CD4-positive, alpha-beta memory T cell (primary cell): ENCODE data around the gene CDKN2B. TPM values are rescaled to one million over a fixed set of nuclear protein-coding genes. Genes with fewer than 3 reads are reported as not detected.

Experiments
- CTCF ChIA-PET: fragments of 350-600 bp; sonication (Branson Sonifier 250); formaldehyde crosslinking; loops from one replicate; lab custom pipeline; 2021; ENCODE audit warnings: inconsistent platforms; ENCODE audit not compliant: partially characterized antibody; lab: Charles Lee
- POLR2A ChIA-PET: fragments of 350-600 bp; sonication (Branson Sonifier 250); formaldehyde crosslinking; loops from one replicate; lab custom pipeline; 2021; ENCODE audit not compliant: partially characterized antibody; lab: Charles Lee
- DNase-seq, 5 donors: peaks; one replicate each; pipeline versions ENCODE4 v3.0.0 to v3.0.0-alpha.2; 2020 to 2022; ENCODE audit warnings: mixed read lengths in 1 of 5
- H3K27ac ChIP-seq: one replicate; pipeline ENCODE4 v1.7.0; 2013; ENCODE audit warnings: low read depth, low read length
- H3K27me3 ChIP-seq: 2 replicates; pipeline ENCODE4 v1.7.0; 2013; ENCODE audit warnings: mild to moderate bottlenecking, low read length, moderate library complexity; ENCODE audit not compliant: insufficient read depth
- H3K36me3 ChIP-seq: 2 replicates; pipeline ENCODE4 v1.7.0; 2013; ENCODE audit warnings: mild to moderate bottlenecking, low read length, moderate library complexity; ENCODE audit not compliant: insufficient read depth
- H3K4me1 ChIP-seq: 2 replicates; pipeline ENCODE4 v1.7.0; 2013; ENCODE audit warnings: mild to moderate bottlenecking, low read length, moderate library complexity; ENCODE audit not compliant: insufficient read depth
- H3K4me3 ChIP-seq, 2 donors: one replicate each; pipeline ENCODE4 v1.7.0; 2013; ENCODE audit warnings: low read length in 2 of 2, mild to moderate bottlenecking in 1 of 2
- H3K9me3 ChIP-seq, 2 donors: one replicate each; pipeline ENCODE4 v1.7.0; 2013; ENCODE audit warnings: low read length in 2 of 2, control low read depth in 1 of 2; ENCODE audit not compliant: control insufficient read depth in 1 of 2
- H3K27ac Mint-ChIP-seq, 7 donors: one replicate each; pipeline ENCODE4 v1.8.0; 2020 to 2021; ENCODE audit warnings: mixed read lengths in 7 of 7, mild to moderate bottlenecking in 6 of 7, inconsistent platforms in 3 of 7, moderate library complexity in 3 of 7
- H3K27me3 Mint-ChIP-seq, 2 donors: one replicate each; pipeline ENCODE4 v1.8.0; 2020 to 2021; ENCODE audit warnings: mixed read lengths in 2 of 2
- H3K36me3 Mint-ChIP-seq, 2 donors: one replicate each; pipeline ENCODE4 v1.8.0; 2020 to 2021; ENCODE audit warnings: mixed read lengths in 2 of 2, inconsistent platforms in 1 of 2, mild to moderate bottlenecking in 1 of 2
- H3K4me1 Mint-ChIP-seq, 4 donors: one replicate each; pipeline ENCODE4 v1.8.0; 2020 to 2021; ENCODE audit warnings: mixed read lengths in 4 of 4, mild to moderate bottlenecking in 1 of 4
- H3K4me3 Mint-ChIP-seq, 8 donors: one replicate each; pipeline ENCODE4 v1.8.0; 2020 to 2021; ENCODE audit warnings: mixed read lengths in 8 of 8, mild to moderate bottlenecking in 7 of 8, moderate library complexity in 6 of 8, inconsistent platforms in 3 of 8
- H3K9me3 Mint-ChIP-seq, 8 donors: one replicate each; pipeline ENCODE4 v1.8.0; 2020 to 2021; ENCODE audit warnings: mixed read lengths in 8 of 8, mild to moderate bottlenecking in 5 of 8, inconsistent platforms in 3 of 8, moderate library complexity in 1 of 8
- intact Hi-C: fragments of 100-400 bp; cut with micrococcal nuclease; formaldehyde crosslinking; loops from one replicate; pipeline ENCODE4 v1.15.1; 2023
- polyA plus RNA-seq, 2 donors: library from polyadenylated mRNA; unstranded; fragments of 300-500 nt; fragmentation: Illumina TruSeq; gene quantifications; one replicate each; pipeline ENCODE4 v1.2.3, GENCODE V29; 2021
- total RNA-seq, 2 experiments: library from RNA; stranded (reverse); gene quantifications; one replicate each; pipeline ENCODE4 v1.2.3, GENCODE V29; 2021

Gene CDKN2B
- total and polyA plus RNA-seq, 4 experiments from 2014 or later, result 0.26 to 2.1 (median 0.64) TPM

DNA sequence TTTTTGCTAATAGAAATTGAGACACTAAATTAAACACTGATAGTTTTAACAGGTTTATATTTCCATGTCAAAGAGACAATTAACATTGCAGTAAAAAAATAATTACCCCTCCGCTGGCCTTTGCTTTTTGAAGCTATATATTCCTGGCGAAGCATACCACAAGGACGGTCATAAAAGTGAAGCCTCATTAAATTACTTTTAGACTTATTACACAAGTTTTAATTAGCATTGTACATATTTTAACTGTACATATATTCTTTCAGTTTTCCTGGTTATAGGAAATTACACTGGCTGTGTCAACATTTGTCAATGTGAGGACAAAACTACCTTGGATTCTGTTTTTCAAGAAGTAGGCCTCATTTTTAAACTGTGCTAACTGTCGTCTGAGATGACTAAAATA, 16.1 kb downstream of the CDKN2B start:
- Mint-ChIP-seq H3K9me3 (peaks cover 0 to 5% (median 0%) of the 10 kb centered on the region in 8 donors), H3K27me3 (peaks cover 3 to 5% of the 10 kb centered on the region in 2 donors), H3K4me3 (peak overlapping the region; percentile 85 to 99 (median 97)), H3K4me1 (peaks cover 6 to 33% (median 13%) of the 10 kb centered on the region in 4 donors), H3K27ac (peak overlapping the region in 5 of 7 donors; percentile 15 to 94 (median 86)), H3K36me3 (peaks cover 0 to 6% of the 10 kb centered on the region in 2 donors)
- CTCF ChIA-PET, result interaction anchor here (0.6 to 6.7 kb wide), 5 partner anchors 11 to 180 kb away, joined by 3 to 50 read pairs (median 14); partner anchors contain the start of gene CDKN2B
- Histone ChIP-seq H3K36me3 (no peaks in the 10 kb centered on the region), H3K27me3 (peaks cover 4% of the 10 kb centered on the region), H3K27ac (no peak overlapping the region), H3K4me3 (peak overlapping the region; percentile 12 to 67), H3K9me3 (no peaks in the 10 kb centered on the region), H3K4me1 (peaks cover 21% of the 10 kb centered on the region)
- POLR2A ChIA-PET, result no interaction called here
- DNase-seq, result no peak
- intact Hi-C loops, result loop anchor here (10.0 kb wide), 1 partner anchor 658 kb away; the partner anchor contains the start of gene KLHL9

DNA sequence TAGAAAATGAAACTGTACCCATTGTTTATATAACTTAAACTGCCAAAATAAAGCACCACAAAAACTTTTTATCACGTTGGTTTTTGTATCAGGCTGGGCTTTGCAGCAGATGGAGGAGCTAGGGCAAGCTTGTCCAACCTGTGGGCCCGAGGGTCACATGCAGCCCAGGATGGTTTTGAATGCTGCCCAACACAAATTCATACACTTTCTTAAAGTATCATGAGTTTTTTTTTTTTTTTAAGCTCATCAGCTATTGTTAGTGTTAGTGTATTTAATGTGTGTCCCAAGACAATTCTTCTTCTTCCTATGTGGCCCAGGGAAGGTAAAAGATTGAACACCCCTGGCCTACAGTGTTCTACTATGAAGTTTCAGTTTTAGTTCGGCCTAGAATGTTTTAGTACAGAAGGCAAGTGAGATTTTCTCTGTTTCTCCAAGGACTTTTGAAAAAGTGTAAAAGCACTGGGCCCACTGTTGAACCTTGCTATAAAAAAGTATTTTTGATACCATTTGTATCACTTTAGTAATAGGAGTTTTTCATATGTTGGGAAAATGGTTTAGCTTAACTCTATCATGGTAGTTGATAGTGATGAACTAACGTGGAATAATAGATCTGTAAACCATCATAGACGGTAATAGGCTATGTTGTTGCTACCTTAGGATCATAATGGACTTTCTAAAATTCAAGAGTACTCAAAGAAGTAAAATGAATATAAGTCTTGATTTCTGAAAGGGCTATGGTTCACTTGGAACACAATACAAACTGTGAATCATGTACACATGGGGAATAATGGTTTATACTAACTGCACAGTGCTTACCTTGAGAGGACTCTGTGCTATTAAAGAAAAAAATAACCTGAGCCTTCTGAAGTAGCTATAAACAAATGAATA, 17.8 kb downstream of the CDKN2B start:
- Histone ChIP-seq H3K4me3 (no peak overlapping the region), H3K36me3 (no peaks in the 10 kb centered on the region), H3K4me1 (peaks cover 20% of the 10 kb centered on the region), H3K27me3 (peaks cover 4% of the 10 kb centered on the region), H3K9me3 (no peaks in the 10 kb centered on the region), H3K27ac (no peak overlapping the region)
- intact Hi-C loops, result loop anchor here (10.0 kb wide), 1 partner anchor 657 kb away; the partner anchor contains the start of gene KLHL9
- peak overlapping the region in 1 of 8 donors; percentile 49 for H3K4me3 Mint-ChIP-seq
- POLR2A ChIA-PET, result interaction anchor here (1.1 to 1.5 kb wide), 2 partner anchors 9 to 10 kb away, joined by 4 to 7 read pairs; no protein-coding TSS in a partner anchor
- DNase-seq, result no peak
- H3K27ac Mint-ChIP-seq, result no peak overlapping the region
- peaks cover 5 to 6% of the 10 kb centered on the region in 2 donors for H3K27me3 Mint-ChIP-seq
- H3K36me3 Mint-ChIP-seq, result peaks cover 0 to 6% of the 10 kb centered on the region in 2 donors
- H3K9me3 Mint-ChIP-seq, result peaks cover 0 to 5% (median 0%) of the 10 kb centered on the region in 8 donors
- CTCF ChIA-PET, result interaction anchor here (0.6 to 6.7 kb wide), 3 partner anchors 17 to 178 kb away, joined by 3 to 50 read pairs (median 4); partner anchors contain the start of gene CDKN2B
- H3K4me1 Mint-ChIP-seq, result peaks cover 11 to 31% (median 14%) of the 10 kb centered on the region in 4 donors

DNA sequence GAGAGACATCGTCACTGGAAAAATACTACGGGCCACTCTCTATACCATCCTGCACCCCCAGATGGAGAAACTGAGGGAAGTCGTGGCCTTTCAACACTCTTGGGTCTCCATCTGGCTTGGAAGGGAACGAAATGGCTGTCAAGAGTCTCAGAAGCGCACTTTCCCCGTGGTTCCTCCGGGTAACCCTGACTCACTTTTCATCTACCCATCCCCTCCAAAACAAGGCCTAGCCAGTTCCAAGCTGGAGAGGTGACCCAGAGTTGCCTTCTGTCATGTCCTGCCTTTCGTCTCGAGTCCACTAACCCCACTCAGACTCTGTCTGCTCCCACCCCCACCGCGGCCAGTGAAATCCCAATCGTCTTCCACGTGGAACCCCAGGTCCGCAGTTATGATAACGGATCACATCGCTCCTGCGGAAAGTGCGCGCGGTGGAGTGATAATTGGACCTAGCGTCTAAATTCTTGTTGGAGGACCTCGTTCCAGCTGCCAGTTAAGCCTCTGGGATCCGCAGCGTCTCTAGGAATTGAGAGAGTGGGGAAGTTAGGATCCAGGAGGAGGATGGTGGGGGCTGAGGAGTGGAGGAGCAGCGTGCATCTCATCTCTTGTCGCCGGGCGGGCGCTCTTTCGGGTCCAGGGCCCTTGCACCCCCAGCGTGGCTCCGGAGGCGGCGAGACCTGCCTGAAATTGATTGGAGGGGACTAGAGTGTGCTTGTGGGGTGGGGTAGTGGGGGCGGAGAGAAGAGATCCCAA, 19.5 kb downstream of the CDKN2B start:
- no peaks in the 10 kb centered on the region for H3K36me3 ChIP-seq
- H3K9me3 ChIP-seq, result no peaks in the 10 kb centered on the region
- Mint-ChIP-seq H3K4me1 (peaks cover 9 to 17% (median 10%) of the 10 kb centered on the region in 4 donors), H3K36me3 (peaks cover 0 to under 1% of the 10 kb centered on the region in 2 donors), H3K27ac (peak overlapping the region in 1 of 7 donors; percentile 30), H3K9me3 (peaks cover 0 to 5% (median 0%) of the 10 kb centered on the region in 8 donors), H3K27me3 (peaks cover 11 to 13% of the 10 kb centered on the region in 2 donors), H3K4me3 (no peak overlapping the region)
- CTCF ChIA-PET, result interaction anchor here (1.2 to 6.7 kb wide), 5 partner anchors 19 to 176 kb away, joined by 3 to 50 read pairs (median 4); partner anchors contain the start of gene CDKN2B
- no peak for DNase-seq
- H3K4me1 ChIP-seq, result peaks cover 11% of the 10 kb centered on the region
- intact Hi-C loops, result loop anchor here (10.0 kb wide), 1 partner anchor 655 kb away; the partner anchor contains the start of gene KLHL9
- peaks cover 4% of the 10 kb centered on the region for H3K27me3 ChIP-seq
- H3K4me3 ChIP-seq, result no peak overlapping the region
- POLR2A ChIA-PET, result interaction anchor here (1.9 kb wide), 1 partner anchor 12 kb away, joined by 4 read pairs; no protein-coding TSS in a partner anchor
- no peak overlapping the region for H3K27ac ChIP-seq

DNA sequence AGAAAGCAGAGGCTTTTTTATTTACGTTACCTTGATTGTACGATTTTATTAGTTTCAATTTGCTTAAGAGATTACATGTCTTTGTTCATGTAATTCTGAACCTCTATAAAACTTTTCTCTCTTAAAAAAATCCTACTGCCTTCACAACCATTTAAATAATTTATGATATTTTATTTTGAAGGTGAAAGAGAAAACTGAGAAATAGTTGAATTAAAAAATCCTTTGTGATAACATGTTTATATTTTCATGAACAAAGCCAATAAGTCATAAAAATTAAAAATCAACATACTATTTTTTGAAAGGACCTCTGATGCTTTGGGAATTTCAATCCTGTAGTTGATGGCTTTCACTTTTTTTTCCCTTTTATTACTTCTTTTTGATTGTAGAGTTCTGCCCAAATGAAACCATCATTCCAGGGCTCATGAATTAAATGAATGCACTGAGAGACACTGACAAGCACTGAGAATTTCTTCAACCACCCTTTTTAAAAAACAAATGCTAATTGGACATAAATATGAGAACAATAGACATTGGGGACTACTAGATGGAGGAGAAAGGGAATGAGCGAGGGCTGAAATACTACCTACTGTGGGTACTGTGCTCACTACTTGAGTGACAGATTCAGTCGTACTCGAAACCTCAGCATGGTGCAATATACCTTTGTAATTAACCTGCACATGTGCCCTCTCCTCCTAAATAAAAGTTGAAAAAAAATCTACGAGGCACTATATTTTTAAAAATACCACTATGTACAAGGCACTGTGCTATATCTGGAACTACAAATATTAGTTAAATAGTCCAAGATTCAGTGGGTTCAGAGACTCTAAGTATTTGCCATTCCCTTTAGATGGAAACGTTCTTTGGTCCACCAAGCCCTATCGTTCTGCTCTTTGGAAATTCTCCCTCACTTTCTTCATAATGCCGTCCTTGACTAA, 20.8 kb downstream of the CDKN2B start:
- no peaks in the 10 kb centered on the region for H3K36me3 Mint-ChIP-seq
- CTCF ChIA-PET, result interaction anchor here (1.2 to 1.8 kb wide), 3 partner anchors 20 to 49 kb away, joined by 4 to 10 read pairs (median 8); partner anchors contain the start of gene CDKN2B
- no peak overlapping the region for H3K4me3 ChIP-seq

DNA sequence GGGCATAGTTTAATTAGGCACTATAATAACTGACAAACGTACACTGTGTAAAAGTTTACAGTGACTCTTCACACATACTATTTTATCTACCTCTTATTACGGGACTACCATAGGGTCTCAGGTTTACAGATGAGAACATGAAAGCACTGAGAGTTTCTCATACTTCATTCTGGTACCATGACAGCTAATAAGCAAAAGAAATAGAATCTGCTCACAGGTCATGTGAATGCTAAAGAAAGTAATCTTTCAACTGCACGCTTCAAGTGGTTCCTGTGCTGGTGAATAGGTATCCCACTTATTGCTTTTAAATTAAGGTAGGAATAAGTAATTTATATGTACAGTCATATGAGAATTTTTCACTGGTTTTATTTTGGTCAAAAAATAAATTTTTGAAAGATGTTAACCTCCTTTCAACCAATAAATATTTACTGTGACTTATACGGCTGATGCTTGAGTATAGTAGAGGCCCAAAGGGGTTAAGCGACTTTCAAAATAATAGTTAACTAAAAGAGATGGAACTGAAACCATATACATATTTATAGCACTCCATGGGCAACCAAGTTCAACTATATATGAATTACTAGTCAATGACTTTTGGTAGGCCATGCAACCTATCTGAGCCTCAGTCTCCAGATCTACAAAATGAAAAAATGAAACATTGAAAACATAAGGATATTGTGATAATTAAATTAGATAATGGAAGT, 23.0 kb downstream of the CDKN2B start:
- Mint-ChIP-seq H3K9me3 (peaks cover 0 to 5% (median 0%) of the 10 kb centered on the region in 8 donors), H3K36me3 (no peaks in the 10 kb centered on the region), H3K4me1 (peaks cover 0 to 5% (median 4%) of the 10 kb centered on the region in 4 donors), H3K27me3 (peaks cover 29 to 30% of the 10 kb centered on the region in 2 donors), H3K4me3 (no peak overlapping the region), H3K27ac (no peak overlapping the region)
- Histone ChIP-seq H3K9me3 (no peaks in the 10 kb centered on the region), H3K36me3 (no peaks in the 10 kb centered on the region), H3K27ac (no peak overlapping the region), H3K4me3 (no peak overlapping the region), H3K4me1 (no peaks in the 10 kb centered on the region), H3K27me3 (peaks cover 4% of the 10 kb centered on the region)
- intact Hi-C loops, result no loop called here
- no peak for DNase-seq
- CTCF ChIA-PET, result interaction anchor here (1.1 to 7.0 kb wide), 5 partner anchors 10 to 278 kb away, joined by 4 to 35 read pairs (median 7); partner anchors contain the start of gene CDKN2B
- POLR2A ChIA-PET, result interaction anchor here (1.0 to 1.5 kb wide), 2 partner anchors 9 to 35 kb away, joined by 3 to 7 read pairs; partner anchors contain the start of gene CDKN2B-AS1

More for the DNA sequence above, 20.8 kb downstream of the CDKN2B start:
- Histone ChIP-seq H3K4me1 (peaks cover 6% of the 10 kb centered on the region), H3K9me3 (no peaks in the 10 kb centered on the region), H3K27me3 (peaks cover 4% of the 10 kb centered on the region), H3K36me3 (no peaks in the 10 kb centered on the region), H3K27ac (no peak overlapping the region)
- Mint-ChIP-seq H3K27me3 (peaks cover 15 to 21% of the 10 kb centered on the region in 2 donors), H3K27ac (no peak overlapping the region), H3K4me3 (no peak overlapping the region), H3K9me3 (peaks cover 0 to 5% (median 0%) of the 10 kb centered on the region in 8 donors), H3K4me1 (peaks cover 3 to 8% (median 6%) of the 10 kb centered on the region in 4 donors)
- POLR2A ChIA-PET, result interaction anchor here (1.9 kb wide), 1 partner anchor 11 kb away, joined by 4 read pairs; no protein-coding TSS in a partner anchor
- intact Hi-C loops, result no loop called here
- no peak for DNase-seq
